HK-2 (cell line): ENCODE measurements around the gene NLRP8.
"Not testable (repeated sequence)": the region's sequence is repeated elsewhere in the genome, so short reads cannot be mapped to it uniquely, and the experiment has no call there.

Experiments
- DNase-seq: peaks from one replicate; pipeline ENCODE4 v3.0.0-alpha.2; 2018; ENCODE audit not compliant: unreplicated experiment

Gene NLRP8

DNA sequence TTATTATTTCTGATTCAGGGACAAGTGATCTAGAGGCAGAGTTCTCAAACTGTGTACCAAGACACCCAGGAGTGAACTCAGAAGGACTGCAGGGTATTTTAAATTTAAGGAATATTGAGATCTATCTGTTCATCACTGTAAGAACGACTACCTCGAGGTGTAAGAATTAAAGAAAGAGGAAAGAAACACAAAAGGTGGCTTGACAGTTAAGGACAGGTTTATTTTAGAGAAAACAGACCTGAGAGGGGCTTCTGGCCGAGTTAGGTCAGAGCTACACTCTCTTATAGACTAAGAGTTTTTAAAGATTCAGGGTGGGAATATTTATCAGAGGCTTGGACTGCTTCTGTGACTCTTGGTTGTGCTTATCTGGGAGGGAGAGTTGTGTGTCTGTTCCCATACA, 26.4 kb downstream of the NLRP8 start:
- DNase-seq = no peak

DNA sequence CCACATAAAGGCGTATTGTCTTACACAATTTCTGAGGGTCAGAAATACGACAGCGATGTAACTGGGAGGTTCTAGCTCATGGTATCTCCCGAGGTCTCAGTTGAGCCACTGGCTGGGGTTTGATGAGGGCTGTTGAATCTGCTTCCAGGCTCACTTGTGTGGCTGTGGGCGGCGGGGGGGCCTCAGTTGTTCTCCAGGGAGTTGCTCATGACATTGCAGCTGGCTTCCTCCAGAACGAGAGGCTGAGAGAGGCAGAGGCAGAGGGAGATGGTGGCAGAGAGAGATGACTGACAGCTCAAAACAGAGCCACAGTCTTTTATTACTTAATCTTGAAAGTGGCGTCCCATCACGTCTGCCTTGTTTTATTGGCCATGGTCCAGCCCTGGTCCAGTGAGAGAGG, 32.8 kb downstream of the NLRP8 start:
- no peak for DNase-seq

DNA sequence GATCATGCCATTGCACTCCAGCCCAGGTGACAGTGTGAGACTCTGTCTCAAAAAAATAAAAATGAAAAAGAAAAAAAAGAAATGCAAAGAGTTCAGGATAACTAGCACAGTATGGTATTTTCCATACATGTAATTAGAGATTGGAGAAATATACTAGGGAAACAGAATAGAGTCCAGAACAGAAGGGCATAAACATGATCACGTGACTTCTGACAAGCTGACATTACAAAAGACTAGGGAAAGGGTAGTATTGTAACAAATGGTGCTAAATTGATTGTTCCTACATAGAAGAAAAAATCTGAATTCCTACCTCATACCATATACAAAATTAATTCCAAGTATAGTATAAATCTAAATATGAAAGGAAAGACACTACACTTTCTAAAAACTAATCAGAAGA, 37.6 kb downstream of the NLRP8 start:
- DNase-seq = no peak

- no peak for DNase-seq
Observed at GRCh38 chr19:55986487-55986886, 38.9 kb downstream of the NLRP8 start, which contains the start of gene NLRP5. NLRP5 (plus strand) TSS chr19:55986775.

DNA sequence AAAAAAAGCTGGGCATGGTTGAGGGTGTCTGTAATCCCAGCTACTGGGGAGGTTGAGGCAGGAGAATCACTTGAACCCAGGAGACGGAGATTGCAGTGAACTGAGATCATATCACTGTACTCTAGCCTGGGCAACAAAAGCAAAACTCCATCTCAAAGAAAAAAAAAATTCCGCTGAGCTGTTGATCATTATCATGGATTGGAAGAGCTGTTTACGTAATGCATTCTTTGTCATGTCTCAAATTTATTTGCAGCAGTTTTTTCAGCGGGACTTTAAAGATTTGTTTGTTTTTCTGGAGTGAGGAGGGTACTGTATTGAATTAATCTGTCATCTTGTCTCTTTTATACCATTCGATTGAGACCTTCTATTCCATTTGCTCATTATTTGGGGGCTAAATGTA, 43.2 kb downstream of the NLRP8 start:
- no peak for DNase-seq

- DNase-seq = no peak
Observed at GRCh38 chr19:55993492-55993891, 45.9 kb downstream of the NLRP8 start.

- DNase-seq = no peak
Observed at GRCh38 chr19:56014765-56015164, 67.1 kb downstream of the NLRP8 start.

- DNase-seq = no peak
Observed at GRCh38 chr19:56015756-56016155, 68.1 kb downstream of the NLRP8 start.

DNA sequence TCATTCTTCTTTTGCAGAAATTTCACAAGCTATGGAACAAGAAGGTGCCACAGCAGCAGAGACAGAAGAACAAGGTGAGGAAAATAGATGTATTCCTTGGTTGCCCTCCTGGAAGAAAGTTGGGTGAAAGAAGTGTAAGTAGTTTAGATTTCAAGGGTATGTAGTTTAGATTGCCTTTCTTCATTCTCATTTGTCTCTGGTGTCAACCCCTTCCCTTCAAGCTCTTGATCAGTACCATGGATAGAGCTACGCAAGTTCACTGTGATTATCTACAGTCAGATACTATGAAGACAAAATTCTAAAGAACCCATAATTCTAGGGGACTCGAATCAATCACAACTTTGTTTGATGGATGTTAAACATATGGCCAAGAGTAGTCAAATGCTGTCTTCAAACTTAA, 71.7 kb downstream of the NLRP8 start:
- DNase-seq = not testable (repeated sequence)

GRCh38 chr19:56020355-56020975, 72.8 kb downstream of the NLRP8 start:
- not testable (repeated sequence) for DNase-seq

DNA sequence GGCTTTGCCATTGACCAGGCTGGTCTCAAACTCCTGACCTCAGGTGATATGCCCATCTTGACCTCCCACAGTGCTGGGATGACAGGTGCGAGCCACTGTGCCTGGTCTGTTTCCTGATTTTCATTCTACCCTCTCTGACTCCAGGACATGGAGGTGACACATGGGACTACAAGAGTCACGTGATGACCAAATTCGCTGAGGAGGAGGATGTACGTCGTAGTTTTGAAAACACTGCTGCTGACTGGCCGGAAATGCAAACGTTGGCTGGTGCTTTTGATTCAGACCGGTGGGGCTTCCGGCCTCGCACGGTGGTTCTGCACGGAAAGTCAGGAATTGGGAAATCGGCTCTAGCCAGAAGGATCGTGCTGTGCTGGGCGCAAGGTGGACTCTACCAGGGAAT, 79.1 kb downstream of the NLRP8 start:
- no peak for DNase-seq
